T-helper 1 cell (primary cell): ENCODE data around the gene AFDN.

ENCODE experiments used
- DNase-seq, 5 donors: peaks; one replicate each; pipeline ENCODE4 v3.0.0-alpha.2; 2012 to 2020

The AFDN gene

GRCh38 chr6:167820681-167821080 is 6.0 kb upstream of the AFDN start:
- DNase-seq, result no peak

DNA sequence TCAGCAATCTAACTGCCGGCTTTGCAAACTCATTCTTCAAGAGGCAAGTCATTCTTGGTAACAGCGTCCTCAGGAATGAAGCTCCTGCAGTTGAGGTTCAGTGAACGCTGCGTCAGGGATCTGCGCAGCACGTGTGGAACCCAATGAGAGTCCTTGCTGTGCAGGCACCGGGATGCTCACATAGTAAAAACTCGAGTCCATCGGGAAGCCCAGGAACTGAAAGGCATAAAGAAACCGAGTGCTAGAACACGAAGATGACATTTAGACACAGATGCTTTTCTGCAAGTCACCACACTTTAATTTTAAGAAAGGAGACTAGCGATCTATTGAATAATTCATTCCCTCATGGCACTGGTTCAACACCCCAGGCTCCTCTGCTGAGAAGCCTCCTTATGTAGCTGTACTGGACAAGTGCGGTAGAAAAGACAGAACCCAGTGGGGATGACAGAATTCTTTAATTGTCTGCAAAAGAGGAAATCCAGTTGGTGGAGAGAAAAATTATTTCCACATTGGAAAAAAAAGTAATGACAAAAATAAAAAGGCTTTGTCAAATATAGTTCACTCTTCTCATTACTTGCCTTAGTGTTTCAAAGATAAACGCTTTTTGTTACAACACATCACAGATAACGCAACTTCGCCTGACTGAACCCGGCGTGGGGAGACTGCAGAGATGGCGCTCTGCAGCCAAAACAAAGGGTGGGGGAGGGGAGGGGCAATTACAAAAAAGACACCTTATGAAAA is 1.9 kb upstream of the AFDN start:
- no peak for DNase-seq

GRCh38 chr6:167825332-167826229 is 1.1 kb upstream of the AFDN start:
- peak in 3 of 5 donors; percentile 15 to 23 (median 17) for DNase-seq

GRCh38 chr6:167826230-167826895 is 348 bp upstream of the AFDN start:
- peak; percentile 41 to 64 (median 56) for DNase-seq

DNA sequence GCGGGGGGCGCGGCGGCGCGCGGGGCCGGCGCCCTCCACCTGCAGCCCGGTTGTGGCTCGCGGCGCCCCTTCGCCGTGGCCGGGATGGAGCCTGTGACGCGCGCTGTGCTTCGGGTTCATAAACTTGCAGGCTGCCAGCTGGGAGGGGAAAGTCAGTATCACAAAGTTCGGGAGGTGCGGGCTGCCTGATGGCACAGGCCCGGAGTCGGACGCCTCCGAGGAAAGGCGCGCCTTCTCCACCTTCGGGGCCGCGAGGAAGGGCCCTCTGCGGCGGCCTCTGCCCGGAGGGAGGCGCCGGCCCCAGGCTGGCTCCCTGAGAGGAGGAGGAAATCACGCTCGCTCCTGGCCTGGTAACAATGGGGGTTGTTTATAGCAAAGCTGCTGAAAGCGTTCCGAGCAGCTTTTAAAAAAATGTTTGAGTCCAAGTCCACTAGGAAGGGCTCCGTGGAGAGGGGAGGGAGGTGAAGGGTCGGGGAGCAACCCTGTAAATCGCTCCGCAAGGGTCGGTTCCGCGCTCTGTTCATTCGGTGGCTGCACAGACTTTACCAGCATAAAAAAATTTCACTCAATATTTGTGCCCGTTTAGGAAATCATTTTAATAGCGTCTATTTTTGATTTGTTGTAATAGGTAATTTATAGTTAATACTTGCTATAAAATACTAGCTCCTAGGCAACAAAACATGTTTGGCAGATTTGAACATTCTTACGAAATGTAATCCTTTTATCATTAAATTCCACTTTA is 1.0 kb downstream of the AFDN start:
- peak in 2 of 5 donors; percentile 11 to 39 for DNase-seq

DNA sequence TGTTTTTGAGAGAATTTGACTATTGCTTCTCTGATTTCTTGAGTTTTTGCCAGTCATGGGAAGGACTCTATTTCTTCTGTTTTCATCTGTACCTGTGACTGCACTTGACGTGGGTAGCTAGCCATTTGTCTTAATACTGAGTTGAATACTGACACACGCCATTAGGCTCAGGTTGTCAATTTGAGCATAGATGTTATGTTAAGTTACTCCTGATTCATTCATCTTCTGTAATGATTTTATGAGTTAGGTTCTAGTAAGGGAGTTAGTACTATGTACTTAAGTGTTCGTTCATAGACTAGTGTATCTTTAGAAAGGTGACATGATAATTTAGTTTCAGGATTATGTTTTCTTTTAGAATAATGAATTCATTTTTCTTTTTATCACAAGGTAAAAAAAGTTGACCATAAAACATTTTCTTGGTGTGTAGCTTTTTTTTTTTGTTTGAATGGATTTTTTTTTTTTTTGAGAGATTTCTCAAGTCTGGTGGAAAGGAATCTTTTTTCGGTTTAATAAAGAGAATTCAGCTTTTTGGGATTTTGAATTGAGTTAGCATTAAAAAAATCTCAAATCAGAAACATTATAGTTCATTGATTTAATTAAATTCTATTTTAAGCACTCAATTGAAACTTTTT is 1.7 kb downstream of the AFDN start:
- DNase-seq, result no peak

DNA sequence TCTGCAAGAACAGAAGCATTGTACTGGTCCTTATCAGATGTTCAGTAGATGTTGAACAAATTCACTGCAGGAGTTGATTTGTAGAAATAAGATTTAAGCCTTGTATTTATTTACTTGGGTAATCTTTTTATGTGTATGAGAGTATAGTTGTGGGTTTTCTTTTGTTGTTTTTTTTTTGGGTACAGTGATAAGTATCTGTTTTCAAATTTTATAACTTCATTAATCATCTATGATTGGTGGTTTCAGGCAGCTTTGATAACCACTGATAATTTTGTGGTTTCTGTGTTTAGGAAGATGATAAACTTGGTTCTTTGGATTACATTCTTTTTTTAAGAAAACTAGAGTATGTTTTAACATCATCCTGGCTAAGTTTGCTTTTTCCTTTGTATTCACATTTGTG is 2.8 kb downstream of the AFDN start:
- DNase-seq, result no peak

GRCh38 chr6:167831281-167831828 is 4.6 kb downstream of the AFDN start:
- DNase-seq, result no peak

DNA sequence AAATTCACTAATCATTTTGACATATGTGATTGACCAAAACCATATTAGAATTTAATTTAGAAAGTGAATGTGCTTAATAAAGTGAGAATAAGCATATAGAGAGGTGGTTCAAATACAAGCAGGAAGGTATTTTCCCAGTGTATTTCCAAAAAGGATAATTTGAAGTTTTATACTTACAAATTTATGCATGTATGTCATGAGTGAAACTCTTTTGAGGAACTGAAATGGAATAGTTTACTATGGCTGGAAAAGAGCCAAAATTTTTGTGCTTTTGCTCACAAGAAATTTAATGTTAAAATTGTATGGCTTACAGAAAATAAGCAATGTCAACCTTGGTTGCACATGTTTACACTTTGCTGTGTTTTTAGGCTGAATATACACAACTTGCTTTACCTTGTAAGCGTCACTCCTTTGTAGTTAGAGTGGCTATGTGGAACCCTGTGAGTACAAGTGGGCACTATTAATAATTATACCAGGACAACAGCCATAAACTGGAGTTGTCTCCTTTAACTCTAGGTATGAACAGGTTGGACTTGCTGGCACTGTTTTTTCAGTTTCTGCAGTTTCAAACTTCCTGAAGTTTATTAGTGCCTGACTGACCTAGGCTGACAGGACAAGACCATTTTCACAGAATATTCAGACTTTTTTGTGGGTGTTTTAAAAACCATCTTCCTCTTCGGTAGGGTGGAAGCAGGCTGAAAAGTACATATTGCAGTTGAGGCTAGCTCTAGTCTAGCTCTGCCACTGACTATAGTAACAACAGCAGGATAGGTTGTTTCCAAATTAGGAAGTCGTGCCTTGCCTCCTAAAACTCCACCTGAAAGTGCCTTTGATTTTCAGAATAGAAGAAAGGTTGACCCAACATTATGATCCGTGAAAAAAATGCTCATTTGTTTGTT is 6.0 kb downstream of the AFDN start:
- no peak for DNase-seq

DNA sequence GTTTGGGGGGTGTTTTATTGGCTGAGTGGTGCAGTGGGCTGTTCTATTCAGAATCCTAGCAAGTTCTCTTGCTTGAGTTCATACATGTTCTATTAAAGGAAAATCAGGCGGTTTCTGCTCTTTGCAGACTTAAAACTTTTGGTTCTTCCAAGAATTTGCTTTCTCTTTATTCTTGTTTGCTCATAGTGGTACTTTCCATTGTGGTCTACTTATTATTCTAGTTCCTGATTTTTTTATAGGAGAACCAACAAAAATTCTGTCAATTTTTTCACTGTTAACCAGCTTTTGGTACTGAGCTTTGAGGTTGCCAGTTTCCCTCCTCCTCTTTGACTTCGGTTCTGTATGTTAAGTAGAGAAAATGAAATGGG is 6.7 kb downstream of the AFDN start:
- DNase-seq, result peak in 1 of 5 donors; percentile 44

DNA sequence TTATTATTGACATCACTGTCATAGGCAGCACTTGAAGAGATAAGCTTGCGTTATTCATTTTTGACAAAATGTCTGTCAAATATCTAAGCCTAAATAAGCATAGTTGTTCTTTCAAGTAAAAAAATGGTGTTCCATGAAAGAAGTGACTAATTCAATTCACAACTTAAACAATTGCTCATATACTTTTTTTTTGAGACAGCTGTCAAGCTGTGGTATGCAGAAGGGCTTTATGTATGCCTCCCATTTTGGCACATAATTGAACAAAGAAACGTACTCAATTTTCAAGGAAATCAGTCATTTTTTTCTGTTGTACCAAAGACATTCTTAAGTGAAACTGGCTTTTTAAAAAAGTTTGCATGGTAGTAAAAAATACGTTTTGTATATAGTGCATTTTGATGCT is 8.5 kb downstream of the AFDN start:
- no peak for DNase-seq

GRCh38 chr6:167836721-167837120 is 10.0 kb downstream of the AFDN start:
- DNase-seq, result no peak

- no peak for DNase-seq
Measured at GRCh38 chr6:167838207-167838748, 11.6 kb downstream of the AFDN start.

GRCh38 chr6:167839343-167839742 is 12.6 kb downstream of the AFDN start:
- no peak for DNase-seq

DNA sequence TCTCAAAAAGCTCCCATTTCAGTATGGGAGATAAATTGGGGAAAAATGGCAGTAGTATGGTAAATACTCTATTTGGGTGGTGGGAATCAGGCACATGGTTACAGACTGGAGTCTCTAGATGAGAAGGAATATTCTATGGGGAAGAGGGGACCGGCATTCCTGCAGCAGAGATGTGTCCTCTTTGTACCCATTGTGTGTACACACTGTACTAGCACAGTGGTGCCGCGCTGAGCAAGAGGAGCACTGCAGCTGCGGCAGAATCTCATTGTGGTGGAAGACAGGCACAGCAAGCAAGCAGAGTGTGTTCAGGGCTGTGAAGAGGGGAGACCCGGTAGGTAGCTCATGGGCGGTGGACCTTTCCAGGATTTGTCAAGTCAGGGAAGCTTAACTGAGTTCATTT is 13.0 kb downstream of the AFDN start:
- no peak for DNase-seq

DNA sequence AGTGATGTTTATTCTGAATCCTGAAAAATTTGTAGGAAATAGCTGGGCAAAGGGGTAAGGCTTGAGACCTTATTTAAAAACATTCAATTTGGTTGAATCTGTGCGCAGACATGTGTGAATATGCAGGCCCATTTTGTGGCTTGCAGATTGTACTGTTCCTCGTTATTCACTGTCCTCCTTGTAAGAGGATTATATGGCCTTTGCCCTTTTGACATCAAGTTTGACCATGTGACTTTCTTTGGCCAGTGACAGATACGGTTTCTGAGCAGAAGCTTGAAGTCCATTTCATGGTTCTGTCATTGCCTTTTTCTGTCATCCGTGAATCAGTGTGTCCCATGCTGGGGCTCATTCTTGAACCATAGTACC is 13.4 kb downstream of the AFDN start:
- no peak for DNase-seq

GRCh38 chr6:167840526-167841179 is 13.9 kb downstream of the AFDN start:
- DNase-seq, result no peak

DNA sequence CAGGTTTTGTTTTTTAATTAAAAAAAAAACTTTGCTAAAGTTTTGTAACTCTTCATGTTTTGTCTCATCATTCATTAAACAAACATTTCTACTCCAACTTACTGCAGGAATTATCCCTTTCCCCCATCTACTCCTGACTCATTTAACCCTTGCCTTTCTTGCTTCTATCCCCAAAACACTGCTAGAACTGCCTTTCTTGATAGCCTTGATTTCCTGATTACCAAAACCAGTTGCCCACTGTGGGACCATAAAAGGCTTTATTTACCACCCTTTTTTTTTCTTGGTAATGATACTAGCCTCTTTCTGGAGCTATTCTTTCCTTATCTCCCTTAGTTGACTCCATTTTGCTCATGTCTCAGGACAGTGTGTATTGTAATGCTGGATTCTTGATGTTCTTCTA is 15.3 kb downstream of the AFDN start:
- no peak for DNase-seq

- DNase-seq, result no peak
Measured at GRCh38 chr6:167842457-167842856, 15.7 kb downstream of the AFDN start.

- DNase-seq, result no peak
Measured at GRCh38 chr6:167843023-167843422, 16.3 kb downstream of the AFDN start.
